Esophagus muscularis mucosa (tissue), 4 donors: ENCODE measurements around the gene GFER. TPM values are rescaled to one million over a fixed set of nuclear protein-coding genes. Genes with fewer than 3 reads are reported as not detected.

Experiments used
- DNase-seq: peaks from one replicate; pipeline ENCODE4 v3.0.0-alpha.2; 2017; ENCODE audit errors: extremely low spot score
- H3K27ac ChIP-seq, 4 donors: fragments of 200-600 bp; sonication (generic); replicated peaks in 1 of 4; 1 replicate in 3 of 4; 2 replicates in 1 of 4; pipeline ENCODE4 v1.5.1; 2016 to 2019; ENCODE audit warnings: mild to moderate bottlenecking in 1 of 4
- H3K27me3 ChIP-seq, 4 donors: fragments of 200-600 bp; sonication (generic); one replicate each; pipeline versions ENCODE4 v1.5.1 to v1.6.0; 2016 to 2019
- H3K36me3 ChIP-seq, 4 donors: fragments of 200-600 bp; sonication (generic); one replicate each; pipeline ENCODE4 v1.5.1; 2016 to 2019
- H3K4me1 ChIP-seq, 4 donors: fragments of 200-600 bp; sonication (generic); one replicate each; pipeline ENCODE4 v1.5.1; 2016 to 2019
- H3K4me3 ChIP-seq, 4 donors: fragments of 200-600 bp; sonication (generic); 1 replicate in 2 of 4; 2 replicates in 2 of 4; pipeline ENCODE4 v1.5.1; 2016 to 2019; ENCODE audit warnings: mild to moderate bottlenecking in 4 of 4, moderate library complexity in 1 of 4
- H3K9me3 ChIP-seq, 4 donors: fragments of 200-600 bp; sonication (generic); 1 replicate in 3 of 4; 2 replicates in 1 of 4; pipeline ENCODE4 v1.5.1; 2016 to 2019
- CTCF ChIP-seq, 3 experiments: fragments of 200-600 bp in 2 of 3; fragments of 450-650 bp in 1 of 3; sonication (generic) in 2 of 3; IDR thresholded peaks; one replicate each; pipeline ENCODE4 v1.5.1; 2017 to 2019; ENCODE audit warnings: antibody characterized with exemption in 3 of 3, mild to moderate bottlenecking in 2 of 3, moderate library complexity in 1 of 3
- EP300 ChIP-seq: sonication (generic); formaldehyde crosslinking; IDR thresholded peaks from one replicate; pipeline ENCODE4 v1.6.1; 2017; ENCODE audit warnings: antibody characterized with exemption
- POLR2A ChIP-seq: fragments of 450-650 bp; IDR thresholded peaks from one replicate; pipeline ENCODE4 v1.6.1; 2017; ENCODE audit warnings: antibody characterized with exemption, moderate library complexity, mild to moderate bottlenecking, low read depth
- POLR2AphosphoS5 ChIP-seq, 2 donors: sonication (generic); formaldehyde crosslinking; IDR thresholded peaks; one replicate each; pipeline ENCODE4 v1.6.1; 2017; ENCODE audit warnings: antibody characterized with exemption in 2 of 2
- WGBS: methylation state at CpG from one replicate; pipeline ENCODE4 v1.1.5; 2018; 5-methylcytosine and 5-hydroxymethylcytosine counted together
- intact Hi-C: fragments of 100-400 bp; cut with DNase I; formaldehyde crosslinking; loops from one replicate; pipeline ENCODE4 v1.15.1; 2023
- total RNA-seq, 4 donors: library from RNA; depleted of rRNA; stranded (reverse); fragments of >200 nt; gene quantifications; one replicate each; pipeline versions ENCODE4 v1.1.0 to v1.2.1, GENCODE V29; 2016

The GFER gene
- total RNA-seq, 4 donors from 2014 or later = 14.1 to 38.5 (median 23.7) TPM

GRCh38 chr16:2003827-2004641, 20.0 kb downstream of the GFER start:
- peaks cover 54 to 59% (median 58%) of the 10 kb centered on the region in 4 donors for H3K4me1 ChIP-seq
- TF ChIP-seq CTCF (IDR thresholded peaks at IDR 0.05) (peak; percentile 78 to 93 (median 85)), POLR2AphosphoS5 (IDR thresholded peaks at IDR 0.05) (peak in 1 of 2 donors; percentile 70), POLR2A (no peak)
- H3K36me3 ChIP-seq = peaks cover 44 to 53% (median 51%) of the 10 kb centered on the region in 4 donors
- H3K9me3 ChIP-seq = no peaks in the 10 kb centered on the region
- no peaks in the 10 kb centered on the region for H3K27me3 ChIP-seq
- 41% methylated on average over 14 of the region's 36 CpGs for WGBS
- intact Hi-C loops = no loop called here
- DNase-seq = peak; percentile 94
- H3K4me3 ChIP-seq = peak overlapping the region in 3 of 4 donors; percentile 5 to 23 (median 21)
- no peak overlapping the region for H3K27ac ChIP-seq

DNA sequence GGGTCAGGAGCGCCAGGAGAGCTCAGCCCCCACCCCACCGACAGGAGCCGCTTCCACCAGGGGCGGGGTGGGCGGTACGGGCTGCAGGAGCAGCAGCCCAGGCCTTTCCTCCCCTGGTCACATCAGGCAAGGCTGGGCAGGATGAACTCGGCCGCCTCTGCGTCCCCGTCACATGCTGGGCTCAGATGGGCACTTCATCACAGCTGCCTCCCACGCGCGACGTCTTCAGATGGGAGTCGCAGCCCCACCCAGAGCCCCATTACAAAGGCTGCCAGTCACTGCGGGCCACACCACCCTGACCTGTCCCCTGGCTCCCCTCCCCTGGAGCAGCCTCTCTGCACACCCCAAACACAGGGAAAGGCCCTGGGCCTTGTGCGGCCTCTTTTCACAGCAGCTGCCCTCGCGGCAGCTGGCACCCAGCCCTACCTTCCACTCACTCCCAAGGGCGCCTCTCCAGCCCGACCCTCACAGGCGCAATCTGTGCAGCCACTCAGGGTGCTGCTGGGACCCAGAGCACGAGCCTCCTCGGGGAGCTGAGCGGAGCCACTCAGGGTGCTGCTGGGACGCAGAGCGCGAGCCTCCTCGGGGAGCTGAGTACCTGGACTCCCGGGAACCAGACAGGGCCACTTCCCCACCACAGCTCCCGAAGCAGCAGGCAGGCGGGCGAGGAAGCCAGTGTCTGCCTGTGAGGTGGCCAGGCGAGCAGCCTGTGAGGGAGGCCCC, 21.0 kb downstream of the GFER start:
- Histone ChIP-seq H3K4me3 (no peak overlapping the region), H3K9me3 (no peaks in the 10 kb centered on the region), H3K27me3 (no peaks in the 10 kb centered on the region), H3K4me1 (peaks cover 54 to 62% (median 60%) of the 10 kb centered on the region in 4 donors), H3K27ac (no peak overlapping the region), H3K36me3 (peaks cover 35 to 43% (median 41%) of the 10 kb centered on the region in 4 donors)
- no peak for TF ChIP-seq EP300
- no peak for TF ChIP-seq CTCF (IDR thresholded peaks at IDR 0.05)
- intact Hi-C loops = no loop called here
- no peak for DNase-seq
- 84% methylated on average over 16 of the region's 34 CpGs for WGBS

DNA sequence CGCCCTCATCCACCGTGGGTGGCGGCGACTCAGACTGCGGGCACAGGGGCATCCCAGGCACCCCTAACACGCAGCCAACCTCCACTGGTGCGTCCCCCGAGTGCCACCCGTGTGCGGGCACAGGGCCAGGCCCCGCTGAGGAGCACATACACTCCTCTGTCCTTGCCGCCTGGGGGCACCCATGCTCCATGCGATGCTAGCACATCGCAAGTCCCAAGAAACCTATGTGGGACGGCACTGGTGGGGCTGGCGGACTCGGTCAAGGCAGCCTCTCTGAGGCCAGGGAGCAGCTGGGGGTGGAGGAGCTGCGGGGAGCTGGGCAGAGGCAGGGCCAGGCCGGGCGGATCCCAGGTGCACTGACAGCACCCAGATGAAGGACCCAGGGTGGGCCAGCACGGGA, 21.7 kb downstream of the GFER start:
- Histone ChIP-seq H3K4me1 (peaks cover 60 to 69% (median 67%) of the 10 kb centered on the region in 4 donors), H3K27ac (no peak overlapping the region), H3K36me3 (peaks cover 28 to 38% (median 34%) of the 10 kb centered on the region in 4 donors), H3K9me3 (no peaks in the 10 kb centered on the region), H3K27me3 (no peaks in the 10 kb centered on the region), H3K4me3 (no peak overlapping the region)
- DNase-seq = no peak
- TF ChIP-seq POLR2AphosphoS5 (IDR thresholded peaks at IDR 0.05) (no peak), POLR2A (no peak), EP300 (no peak), CTCF (IDR thresholded peaks at IDR 0.05) (no peak)
- WGBS = no CpG with 5 or more reads among the region's 21 CpGs
- intact Hi-C loops = no loop called here

- 91% methylated on average over 8 of the region's 8 CpGs for WGBS
- H3K27me3 ChIP-seq = no peaks in the 10 kb centered on the region
- no peaks in the 10 kb centered on the region for H3K9me3 ChIP-seq
- no peak for TF ChIP-seq POLR2A
- no peak for TF ChIP-seq CTCF (IDR thresholded peaks at IDR 0.05)
- TF ChIP-seq POLR2AphosphoS5 (IDR thresholded peaks at IDR 0.05) = no peak
- TF ChIP-seq EP300 = no peak
- intact Hi-C loops = no loop called here
- peaks cover 61 to 70% (median 67%) of the 10 kb centered on the region in 4 donors for H3K4me1 ChIP-seq
- no peak for DNase-seq
- no peak overlapping the region for H3K4me3 ChIP-seq
- H3K36me3 ChIP-seq = peaks cover 21 to 31% (median 28%) of the 10 kb centered on the region in 4 donors
- no peak overlapping the region for H3K27ac ChIP-seq
Measured at GRCh38 chr16:2006317-2006716, 22.3 kb downstream of the GFER start.
